Trophoblast cell (in vitro differentiated cells and primary cell): ENCODE data around the gene GRAMD2A.

ENCODE experiments used
- DNase-seq, 2 donors: peaks; one replicate each; pipeline ENCODE4 v3.0.0-alpha.2; 2016
- H2AFZ ChIP-seq: 2 replicates; pipeline ENCODE4 v1.6.1; 2013; ENCODE audit warnings: low read length, moderate library complexity, mild to moderate bottlenecking; ENCODE audit not compliant: insufficient read depth, poor library complexity
- H2AK5ac ChIP-seq: 2 replicates; pipeline ENCODE4 v1.6.1; 2013; ENCODE audit warnings: mild to moderate bottlenecking, low read length
- H2BK120ac ChIP-seq: 2 replicates; pipeline ENCODE4 v1.6.1; 2013; ENCODE audit warnings: low read length, mild to moderate bottlenecking, moderate library complexity; ENCODE audit not compliant: insufficient read depth, poor library complexity
- H2BK12ac ChIP-seq: 2 replicates; pipeline ENCODE4 v1.6.1; 2013; ENCODE audit warnings: mild to moderate bottlenecking, low read length, moderate library complexity
- H2BK5ac ChIP-seq: 2 replicates; pipeline ENCODE4 v1.6.1; 2013; ENCODE audit warnings: low read length, low read depth, moderate library complexity, mild to moderate bottlenecking; ENCODE audit not compliant: poor library complexity
- H3K14ac ChIP-seq: 2 replicates; pipeline ENCODE4 v1.6.1; 2013; ENCODE audit warnings: mild to moderate bottlenecking, low read length
- H3K18ac ChIP-seq: 2 replicates; pipeline ENCODE4 v1.6.1; 2013; ENCODE audit warnings: mild to moderate bottlenecking, low read length
- H3K23ac ChIP-seq: 2 replicates; pipeline ENCODE4 v1.6.1; 2013; ENCODE audit warnings: low read length
- H3K27ac ChIP-seq: 2 replicates; pipeline ENCODE4 v1.5.1; 2013; ENCODE audit warnings: low read depth, mild to moderate bottlenecking, inconsistent platforms, low read length, moderate library complexity
- H3K27me3 ChIP-seq: 2 replicates; pipeline ENCODE4 v1.6.1; 2013; ENCODE audit warnings: inconsistent platforms, mild to moderate bottlenecking, low read length, moderate library complexity; ENCODE audit not compliant: insufficient read depth
- H3K36me3 ChIP-seq, 2 experiments: 1 replicate in 1 of 2; 2 replicates in 1 of 2; pipeline ENCODE4 v1.6.1; 2013; ENCODE audit warnings: low read length in 2 of 2, mild to moderate bottlenecking in 2 of 2, moderate library complexity in 1 of 2; ENCODE audit not compliant: insufficient read depth in 2 of 2, control insufficient read depth in 1 of 2
- H3K4ac ChIP-seq: 2 replicates; pipeline ENCODE4 v1.6.1; 2013; ENCODE audit warnings: low read depth, mild to moderate bottlenecking, low read length, moderate library complexity
- H3K4me1 ChIP-seq, 2 experiments: 1 replicate in 1 of 2; 2 replicates in 1 of 2; pipeline ENCODE4 v1.6.1; 2013; ENCODE audit warnings: low read length in 2 of 2, mild to moderate bottlenecking in 2 of 2, moderate library complexity in 1 of 2; ENCODE audit not compliant: insufficient read depth in 2 of 2, control insufficient read depth in 1 of 2
- H3K4me2 ChIP-seq: 2 replicates; pipeline ENCODE4 v1.6.1; 2013; ENCODE audit warnings: inconsistent platforms, mild to moderate bottlenecking, low read length, moderate library complexity
- H3K4me3 ChIP-seq: 2 replicates; pipeline ENCODE4 v1.5.1; 2013; ENCODE audit warnings: mild to moderate bottlenecking, low read depth, low read length, inconsistent platforms
- H3K79me1 ChIP-seq: one replicate; pipeline ENCODE4 v1.6.1; 2013; ENCODE audit warnings: low read length
- H3K79me2 ChIP-seq: 2 replicates; pipeline ENCODE4 v1.6.1; 2013; ENCODE audit warnings: low read length, mild to moderate bottlenecking; ENCODE audit not compliant: control insufficient read depth, insufficient read depth, poor library complexity
- H3K9ac ChIP-seq: 2 replicates; pipeline ENCODE4 v1.6.1; 2013; ENCODE audit warnings: mild to moderate bottlenecking, low read length
- H3K9me3 ChIP-seq: 2 replicates; pipeline ENCODE4 v1.6.1; 2013; ENCODE audit warnings: low read depth, mild to moderate bottlenecking, control low read depth, inconsistent platforms, low read length; ENCODE audit not compliant: insufficient read depth
- H4K12ac ChIP-seq: 2 replicates; pipeline ENCODE4 v1.6.1; 2013; ENCODE audit warnings: low read depth, mild to moderate bottlenecking, low read length, moderate library complexity
- H4K8ac ChIP-seq: 2 replicates; pipeline ENCODE4 v1.6.1; 2013; ENCODE audit warnings: low read depth, mild to moderate bottlenecking, low read length, moderate library complexity
- H4K91ac ChIP-seq: one replicate; pipeline ENCODE4 v1.6.1; 2013; ENCODE audit warnings: low read depth, mild to moderate bottlenecking, low read length, moderate library complexity
- WGBS: extraction: QIAGEN DNeasy Blood & Tissue Kit; methylation state at CpG from one replicate; pipeline ENCODE4 v1.1.7; 2013; ENCODE audit warnings: missing lambda C conversion rate; ENCODE audit not compliant: insufficient read length, insufficient coverage; ENCODE audit errors: extremely low coverage; 5-methylcytosine and 5-hydroxymethylcytosine counted together

The GRAMD2A gene

DNA sequence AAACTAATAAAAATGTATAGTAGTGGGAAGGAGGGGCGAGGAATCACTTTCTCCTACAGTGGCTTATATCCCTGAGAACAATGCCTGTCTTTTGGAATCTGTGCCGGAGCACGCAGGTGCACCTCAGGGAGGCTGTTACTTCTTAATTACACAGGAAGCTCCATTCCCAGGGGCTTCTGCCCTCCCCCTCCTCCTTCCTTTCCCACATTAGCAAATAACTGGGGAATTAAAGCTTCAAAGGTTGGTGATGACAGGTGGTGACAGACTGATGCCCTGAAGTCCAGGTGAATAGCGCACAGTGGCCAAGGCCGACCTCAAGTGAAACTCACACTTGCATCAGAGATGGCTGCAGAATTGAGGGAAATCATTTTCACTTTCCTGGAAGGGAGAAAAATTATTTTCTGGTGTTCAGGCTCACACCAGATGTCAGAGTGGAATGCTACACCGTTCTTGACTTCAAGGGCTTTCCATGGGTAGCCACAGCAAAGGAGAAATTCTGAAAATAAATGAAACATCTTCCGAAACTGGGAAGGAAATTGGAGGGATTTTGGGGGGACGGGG lies 3.7 kb downstream of the GRAMD2A start:
- Histone ChIP-seq H3K9ac (no peak overlapping the region), H4K12ac (no peak overlapping the region), H2AK5ac (no peak overlapping the region), H4K91ac (no peak overlapping the region), H3K79me2 (peaks cover 2% of the 10 kb centered on the region), H2BK12ac (no peak overlapping the region), H4K8ac (no peak overlapping the region), H3K14ac (no peak overlapping the region), H3K27me3 (no peaks in the 10 kb centered on the region), H3K79me1 (peaks cover 6% of the 10 kb centered on the region), H3K9me3 (peaks cover 2% of the 10 kb centered on the region), H3K18ac (no peak overlapping the region), H3K4me1 (peaks cover 4 to 13% of the 10 kb centered on the region in 2 experiments), H2BK120ac (no peak overlapping the region), H2AFZ (no peak overlapping the region), H2BK5ac (no peak overlapping the region), H3K27ac (no peak overlapping the region), H3K23ac (no peak overlapping the region), H3K36me3 (peaks cover 7 to 9% of the 10 kb centered on the region in 2 experiments), H3K4ac (no peak overlapping the region), H3K4me2 (no peak overlapping the region), H3K4me3 (no peak overlapping the region)
- WGBS, result 100% methylated on average over 2 of the region's 8 CpGs
- DNase-seq, result no peak

DNA sequence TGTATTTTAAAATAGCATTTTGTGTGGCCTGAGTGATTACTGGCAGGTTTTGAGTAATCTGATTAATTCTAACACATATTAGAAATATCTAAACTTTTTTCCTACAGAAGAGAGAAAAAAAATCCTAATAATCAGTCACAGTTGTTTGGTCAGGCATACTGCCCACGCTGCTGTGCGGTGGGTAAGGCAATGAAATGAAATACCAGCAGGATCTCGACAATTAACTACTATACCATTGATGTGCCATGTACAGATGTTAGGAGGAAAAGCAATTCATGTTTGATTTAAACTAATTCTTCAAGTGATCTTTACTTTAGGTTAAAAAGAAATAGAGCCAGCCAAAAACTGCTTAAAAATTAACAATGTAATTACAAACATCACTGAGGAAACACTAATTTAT lies 5.2 kb downstream of the GRAMD2A start:
- H2BK5ac ChIP-seq, result no peak overlapping the region
- no peak overlapping the region for H4K91ac ChIP-seq
- H2AK5ac ChIP-seq, result no peak overlapping the region
- no CpG with 5 or more reads among the region's 3 CpGs for WGBS
- H3K79me1 ChIP-seq, result peaks cover 6% of the 10 kb centered on the region
- no peak overlapping the region for H3K27ac ChIP-seq
- no peak overlapping the region for H2BK12ac ChIP-seq
- no peak overlapping the region for H3K23ac ChIP-seq
- H3K9ac ChIP-seq, result no peak overlapping the region
- H3K27me3 ChIP-seq, result no peaks in the 10 kb centered on the region
- no peaks in the 10 kb centered on the region for H3K9me3 ChIP-seq
- H3K14ac ChIP-seq, result no peak overlapping the region
- H4K8ac ChIP-seq, result no peak overlapping the region
- no peak overlapping the region for H4K12ac ChIP-seq
- H2AFZ ChIP-seq, result no peak overlapping the region
- no peak overlapping the region for H3K18ac ChIP-seq
- no peak overlapping the region for H3K4me3 ChIP-seq
- H3K4ac ChIP-seq, result no peak overlapping the region
- peaks cover 4 to 11% of the 10 kb centered on the region in 2 experiments for H3K4me1 ChIP-seq
- H2BK120ac ChIP-seq, result no peak overlapping the region
- no peak for DNase-seq
- no peaks in the 10 kb centered on the region for H3K36me3 ChIP-seq
- no peak overlapping the region for H3K4me2 ChIP-seq
- peaks cover 1% of the 10 kb centered on the region for H3K79me2 ChIP-seq

DNA sequence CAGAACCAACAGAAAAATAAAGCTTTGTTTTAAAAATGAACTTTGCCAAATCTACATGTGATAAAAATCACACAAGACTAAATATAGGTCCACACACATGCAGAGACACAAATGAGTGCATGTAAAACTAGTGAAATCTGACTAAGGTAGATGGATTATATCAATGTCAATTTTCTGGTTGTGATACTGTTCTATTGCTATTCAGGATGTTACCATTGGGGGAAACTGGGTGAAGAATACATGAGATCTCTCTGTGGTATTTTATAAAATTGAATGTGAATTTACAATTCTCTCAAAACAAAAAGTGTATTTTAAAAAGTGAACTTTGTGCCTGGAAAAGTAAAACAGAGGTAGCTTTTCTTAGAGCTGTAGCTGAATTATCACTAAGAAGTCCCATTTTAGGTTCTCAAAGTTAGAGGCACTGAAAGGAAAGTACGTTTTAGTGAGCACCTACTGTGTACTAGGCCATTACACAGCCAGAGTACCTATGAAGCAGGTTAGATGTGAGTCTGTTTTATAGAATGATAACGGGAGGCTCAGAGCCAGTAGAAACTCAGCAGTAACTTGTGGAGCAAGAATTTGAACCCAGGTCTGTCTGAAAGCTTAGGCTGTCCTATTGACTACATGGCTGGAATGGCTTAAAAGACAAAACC lies 8.2 kb downstream of the GRAMD2A start:
- Histone ChIP-seq H3K9me3 (no peaks in the 10 kb centered on the region), H3K79me1 (peaks cover 3% of the 10 kb centered on the region), H4K91ac (no peak overlapping the region), H3K14ac (no peak overlapping the region), H2AK5ac (no peak overlapping the region), H3K36me3 (no peaks in the 10 kb centered on the region), H2BK5ac (no peak overlapping the region), H2BK120ac (no peak overlapping the region), H3K23ac (no peak overlapping the region), H3K18ac (no peak overlapping the region), H4K12ac (no peak overlapping the region), H3K27ac (no peak overlapping the region), H3K4me3 (no peak overlapping the region), H4K8ac (no peak overlapping the region), H3K4me2 (no peak overlapping the region), H3K79me2 (no peaks in the 10 kb centered on the region), H3K27me3 (no peaks in the 10 kb centered on the region), H2AFZ (no peak overlapping the region), H2BK12ac (no peak overlapping the region), H3K4me1 (peaks cover 3% of the 10 kb centered on the region in 2 experiments), H3K4ac (no peak overlapping the region), H3K9ac (no peak overlapping the region)
- no CpG with 5 or more reads among the region's 2 CpGs for WGBS
- no peak for DNase-seq

DNA sequence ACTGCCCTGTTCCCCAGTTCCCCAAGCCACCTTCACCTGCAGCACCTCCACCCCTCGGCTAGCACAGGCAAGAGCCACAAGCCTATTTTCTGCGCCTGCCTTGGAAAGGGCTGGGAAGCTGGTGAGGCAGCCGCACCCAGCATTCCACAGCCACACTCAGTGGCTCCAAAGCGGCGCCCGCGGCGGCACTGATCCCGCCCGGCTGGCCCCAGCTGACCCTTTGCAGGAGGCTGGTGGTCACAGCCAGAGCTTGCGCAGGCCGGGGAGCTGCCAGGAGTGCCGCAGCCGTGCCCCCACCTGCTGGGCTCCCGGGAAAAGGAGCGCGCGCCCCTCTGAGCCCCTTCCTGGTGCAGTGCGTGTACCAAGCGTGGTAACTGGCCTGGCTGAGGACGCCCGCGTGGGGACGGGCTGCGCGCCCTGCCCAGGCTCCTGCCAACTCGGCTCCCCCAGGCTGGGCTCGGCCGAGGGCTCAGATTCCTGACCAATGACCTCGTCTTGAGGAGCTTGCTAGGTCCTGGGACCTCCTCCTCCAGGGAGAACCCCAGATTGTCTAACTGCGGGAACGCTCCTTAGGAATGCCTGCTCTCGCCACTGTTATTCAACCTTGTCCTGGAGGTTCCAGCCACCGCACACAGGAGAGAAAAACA lies 13.3 kb downstream of the GRAMD2A start:
- Histone ChIP-seq H3K4ac (peak overlapping the region; percentile 39), H3K9ac (no peak overlapping the region), H3K14ac (peak overlapping the region; percentile 61), H3K36me3 (no peaks in the 10 kb centered on the region), H3K23ac (no peak overlapping the region), H3K18ac (peak overlapping the region; percentile 86), H4K8ac (peak overlapping the region; percentile 77), H3K79me2 (peaks cover 2% of the 10 kb centered on the region), H2BK12ac (peak overlapping the region; percentile 69), H2AK5ac (peak overlapping the region; percentile 53), H2BK120ac (peak overlapping the region; percentile 44), H2AFZ (peak overlapping the region; percentile 56), H4K91ac (peak overlapping the region; percentile 55), H3K79me1 (peaks cover 22% of the 10 kb centered on the region), H2BK5ac (peak overlapping the region; percentile 38), H3K27ac (peak overlapping the region; percentile 34), H4K12ac (peak overlapping the region; percentile 22), H3K4me3 (peak overlapping the region; percentile 45), H3K4me2 (peak overlapping the region; percentile 68), H3K9me3 (no peaks in the 10 kb centered on the region), H3K27me3 (no peaks in the 10 kb centered on the region), H3K4me1 (peaks cover 28 to 31% of the 10 kb centered on the region in 2 experiments)
- peak; percentile 89 to 91 for DNase-seq
- no CpG with 5 or more reads among the region's 34 CpGs for WGBS
